ENCODE results near the gene EIF5AL1. TPM values are rescaled to one million over a fixed set of nuclear protein-coding genes. Genes with fewer than 3 reads are reported as not detected.
A peak's percentile ranks its signal among the peaks of the same experiment; 100 is the strongest.

EIF5AL1 gene
- total and polyA plus RNA-seq, 2 of the 13 experiments (the other 11 are each of a cell fraction or from before 2014, with no cell fraction given) = 0.22 to 0.50 TPM

- no peak overlapping the region for H2AFZ ChIP-seq (ENCODE audit: low read length)
- CTCF ChIA-PET (ENCODE audit: low intra/inter-chr PET ratio, low total read pairs) = no interaction called here
- H4K20me1 ChIP-seq (ENCODE audit: insufficient read depth, low read length) = no peaks in the 10 kb centered on the region
- no peak for FAIRE-seq
- ATAC-seq = no peak
- no peaks in the 10 kb centered on the region for H3K9me3 ChIP-seq (ENCODE audit: low read length)
- in situ Hi-C loops (cut with HindIII; ENCODE audit: extremely low pct_ligation_motif_present, low pct_unique_long_range_greater_than_20kb) = no loop called here
- H3K4me1 ChIP-seq (ENCODE audit: insufficient read depth, low read length) = no peaks in the 10 kb centered on the region
- no peak overlapping the region for H3K4me2 ChIP-seq (ENCODE audit: low read depth, low read length)
- peaks cover 1 to 57% of the 10 kb centered on the region in 2 experiments; a peak in 3 of 5 replicates for H3K27me3 ChIP-seq (ENCODE audit: control insufficient read depth in 1 of 2, insufficient read depth in 2 of 2, low read length in 2 of 2)
- POLR2A ChIA-PET = no interaction called here
- WGBS (ENCODE audit: low lambda C conversion rate) = 17% methylated on average over 6 of the region's 6 CpGs
- DNase-seq (ENCODE audit: low spot score) = no peak
- no peaks in the 10 kb centered on the region for H3K36me3 ChIP-seq (replicated peaks in 1 of 2; ENCODE audit: control insufficient read depth in 1 of 2, insufficient read depth in 2 of 2, low read length in 2 of 2)
- TF ChIP-seq GFI1 (CRISPR knock-in tag; IDR thresholded peaks at IDR 0.05; ENCODE audit: borderline replicate concordance) = no peak
- no peak overlapping the region for H3K27ac ChIP-seq (ENCODE audit: extremely low read length, insufficient read depth, low read length)
- no TSS peak for BruUV-seq (replicated peaks)
- no peak overlapping the region for H3K4me3 ChIP-seq (replicated peaks in 1 of 3; ENCODE audit: insufficient read depth in 1 of 3, low read depth in 2 of 3, low read length in 3 of 3)
- no peaks in the 10 kb centered on the region for H3K79me2 ChIP-seq (ENCODE audit: insufficient read depth, low read length)
- intact Hi-C loops (cut with micrococcal nuclease; ENCODE audit: unreplicated experiment) = no loop called here
- H3K9ac ChIP-seq (ENCODE audit: insufficient read depth, low read depth, low read length) = no peak overlapping the region
These were observed 14.0 kb upstream of the EIF5AL1 start for GRCh38 chr10:79498291-79498829.

DNA sequence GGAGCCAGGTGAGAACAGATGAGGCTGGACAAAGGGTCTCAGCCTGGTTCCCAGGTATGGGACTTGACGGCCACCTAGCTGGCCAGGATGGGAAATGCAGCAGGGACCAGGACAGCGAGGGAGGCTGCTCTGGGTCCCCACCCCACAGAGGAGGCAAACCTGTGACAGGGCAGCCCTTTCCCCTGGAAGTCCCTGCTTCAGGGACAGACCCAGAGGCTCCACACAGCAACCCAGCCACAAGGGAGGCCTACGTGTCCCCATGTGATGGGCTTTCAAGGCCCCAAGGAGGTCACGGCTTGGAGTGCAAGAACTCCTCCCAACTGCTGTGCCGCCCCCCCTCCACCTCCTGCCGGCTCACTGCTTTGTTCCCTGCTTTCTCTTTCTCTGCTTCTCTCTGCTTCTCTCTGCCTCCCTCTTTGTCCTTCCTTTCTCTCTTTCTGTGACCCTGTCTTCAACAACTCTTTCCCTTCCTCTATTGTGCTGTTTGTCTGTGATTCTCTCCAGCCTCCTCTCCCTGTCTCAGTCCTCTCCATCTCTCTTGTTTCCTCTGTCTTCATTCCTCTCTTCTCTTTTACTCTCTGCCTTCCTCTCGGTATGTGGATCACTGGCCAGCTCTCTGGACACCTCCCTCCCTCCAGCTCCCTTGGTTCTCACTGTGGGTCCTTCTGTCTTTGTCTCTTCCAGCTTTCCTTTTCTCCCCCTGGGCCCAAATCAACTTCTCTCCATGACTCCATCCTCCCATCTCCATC, 9.6 kb upstream of the EIF5AL1 start:
- Histone ChIP-seq H4K20me1 (ENCODE audit: insufficient read depth, low read length) (no peaks in the 10 kb centered on the region), H2AFZ (ENCODE audit: low read length) (no peak overlapping the region), H3K27me3 (ENCODE audit: control insufficient read depth in 1 of 2, insufficient read depth in 2 of 2, low read length in 2 of 2) (peaks cover 0 to 25% of the 10 kb centered on the region in 2 experiments; a peak in 3 of 5 replicates), H3K4me2 (ENCODE audit: low read depth, low read length) (no peak overlapping the region), H3K4me1 (ENCODE audit: insufficient read depth, low read length) (no peaks in the 10 kb centered on the region), H3K27ac (ENCODE audit: extremely low read length, insufficient read depth, low read length) (no peak overlapping the region), H3K9me3 (ENCODE audit: low read length) (no peaks in the 10 kb centered on the region), H3K36me3 (replicated peaks in 1 of 2; ENCODE audit: control insufficient read depth in 1 of 2, insufficient read depth in 2 of 2, low read length in 2 of 2) (no peaks in the 10 kb centered on the region), H3K4me3 (replicated peaks in 1 of 3; ENCODE audit: insufficient read depth in 1 of 3, low read depth in 2 of 3, low read length in 3 of 3) (no peak overlapping the region), H3K9ac (ENCODE audit: insufficient read depth, low read depth, low read length) (no peak overlapping the region), H3K79me2 (ENCODE audit: insufficient read depth, low read length) (no peaks in the 10 kb centered on the region)
- ChIA-PET CTCF (ENCODE audit: low intra/inter-chr PET ratio, low total read pairs) (interaction anchor here (1.5 kb wide), 1 partner anchor 128 kb away, joined by 6 read pairs; no protein-coding TSS in a partner anchor), POLR2A (no interaction called here)
- in situ Hi-C loops (cut with HindIII; ENCODE audit: extremely low pct_ligation_motif_present, low pct_unique_long_range_greater_than_20kb) (no loop called here), intact Hi-C loops (cut with micrococcal nuclease; ENCODE audit: unreplicated experiment) (no loop called here)
- ATAC-seq (peak; percentile 97), DNase-seq (ENCODE audit: low spot score) (peak; percentile 26), FAIRE-seq (peak; percentile 90)
- 0% methylated on average over 3 of the region's 7 CpGs for WGBS (ENCODE audit: low lambda C conversion rate)
- TF ChIP-seq ZNF30 (CRISPR knock-in tag; IDR thresholded peaks at IDR 0.05) = no peak
- TF ChIP-seq RAD21 (CRISPR knock-in tag; IDR thresholded peaks at IDR 0.05) = peak; percentile 35; the same call in 1 of the 2 replicates
- TF ChIP-seq NCOA1 (CRISPR knock-in tag; IDR thresholded peaks at IDR 0.05) = no peak
- no peak for TF ChIP-seq POLR2G (IDR thresholded peaks at IDR 0.05; ENCODE audit: low read depth, low read length)
- TF ChIP-seq SMC3 (IDR thresholded peaks at IDR 0.05; ENCODE audit: low read length) = peak; percentile 32; the same call in 1 of the 2 replicates
- no peak for TF ChIP-seq U2AF2 (IDR thresholded peaks at IDR 0.05; ENCODE audit: low read depth, low read length)
- no peak for TF ChIP-seq GABPA (IDR thresholded peaks at IDR 0.05; ENCODE audit: low read depth, low read length)
- TF ChIP-seq GABPA (CRISPR knock-in tag; IDR thresholded peaks at IDR 0.05; ENCODE audit: low read depth) = no peak
- no peak for TF ChIP-seq ZMYM4 (CRISPR knock-in tag; IDR thresholded peaks at IDR 0.05)
- TF ChIP-seq, protein P1, sequence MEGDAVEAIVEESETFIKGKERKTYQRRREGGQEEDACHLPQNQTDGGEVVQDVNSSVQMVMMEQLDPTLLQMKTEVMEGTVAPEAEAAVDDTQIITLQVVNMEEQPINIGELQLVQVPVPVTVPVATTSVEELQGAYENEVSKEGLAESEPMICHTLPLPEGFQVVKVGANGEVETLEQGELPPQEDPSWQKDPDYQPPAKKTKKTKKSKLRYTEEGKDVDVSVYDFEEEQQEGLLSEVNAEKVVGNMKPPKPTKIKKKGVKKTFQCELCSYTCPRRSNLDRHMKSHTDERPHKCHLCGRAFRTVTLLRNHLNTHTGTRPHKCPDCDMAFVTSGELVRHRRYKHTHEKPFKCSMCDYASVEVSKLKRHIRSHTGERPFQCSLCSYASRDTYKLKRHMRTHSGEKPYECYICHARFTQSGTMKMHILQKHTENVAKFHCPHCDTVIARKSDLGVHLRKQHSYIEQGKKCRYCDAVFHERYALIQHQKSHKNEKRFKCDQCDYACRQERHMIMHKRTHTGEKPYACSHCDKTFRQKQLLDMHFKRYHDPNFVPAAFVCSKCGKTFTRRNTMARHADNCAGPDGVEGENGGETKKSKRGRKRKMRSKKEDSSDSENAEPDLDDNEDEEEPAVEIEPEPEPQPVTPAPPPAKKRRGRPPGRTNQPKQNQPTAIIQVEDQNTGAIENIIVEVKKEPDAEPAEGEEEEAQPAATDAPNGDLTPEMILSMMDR (CRISPR knock-in tag; IDR thresholded peaks at IDR 0.05) = peak; percentile 71
- no peak for TF ChIP-seq ZNF83 (CRISPR knock-in tag; IDR thresholded peaks at IDR 0.05; ENCODE audit: borderline replicate concordance)
- peak; percentile 86 for TF ChIP-seq STAG1 (CRISPR knock-in tag; IDR thresholded peaks at IDR 0.05)
- no TSS peak for BruUV-seq (replicated peaks)
